ENCODE data around the gene IL1B.

DNA sequence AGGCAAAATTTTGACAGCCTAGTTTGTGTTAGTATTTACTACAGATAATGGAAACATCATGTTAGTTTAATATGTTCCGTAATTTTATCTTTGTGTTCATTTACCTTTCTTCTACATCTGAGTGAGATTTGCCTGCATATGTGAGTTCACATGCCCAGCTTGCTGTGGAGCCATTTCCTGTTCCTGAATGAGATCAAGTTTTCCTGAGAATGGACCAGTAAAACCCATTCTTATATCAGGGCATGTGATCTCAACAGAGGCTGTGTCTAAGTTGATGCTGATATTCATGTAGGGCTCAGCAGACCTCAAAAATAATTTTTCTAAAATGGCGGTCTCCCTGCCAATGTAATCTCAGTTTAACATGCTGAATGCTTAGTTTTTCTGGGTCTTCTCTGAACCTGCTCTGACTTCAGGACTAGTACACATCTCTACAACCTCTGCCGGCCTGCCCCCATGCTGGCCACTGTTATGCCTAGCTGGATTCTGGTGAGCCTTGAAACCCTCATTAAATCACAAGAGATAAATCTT is 53.3 kb downstream of the IL1B start:
- TF ChIP-seq POLR2A (IDR thresholded peaks at IDR 0.05) = no peak
- TF ChIP-seq, protein P1, sequence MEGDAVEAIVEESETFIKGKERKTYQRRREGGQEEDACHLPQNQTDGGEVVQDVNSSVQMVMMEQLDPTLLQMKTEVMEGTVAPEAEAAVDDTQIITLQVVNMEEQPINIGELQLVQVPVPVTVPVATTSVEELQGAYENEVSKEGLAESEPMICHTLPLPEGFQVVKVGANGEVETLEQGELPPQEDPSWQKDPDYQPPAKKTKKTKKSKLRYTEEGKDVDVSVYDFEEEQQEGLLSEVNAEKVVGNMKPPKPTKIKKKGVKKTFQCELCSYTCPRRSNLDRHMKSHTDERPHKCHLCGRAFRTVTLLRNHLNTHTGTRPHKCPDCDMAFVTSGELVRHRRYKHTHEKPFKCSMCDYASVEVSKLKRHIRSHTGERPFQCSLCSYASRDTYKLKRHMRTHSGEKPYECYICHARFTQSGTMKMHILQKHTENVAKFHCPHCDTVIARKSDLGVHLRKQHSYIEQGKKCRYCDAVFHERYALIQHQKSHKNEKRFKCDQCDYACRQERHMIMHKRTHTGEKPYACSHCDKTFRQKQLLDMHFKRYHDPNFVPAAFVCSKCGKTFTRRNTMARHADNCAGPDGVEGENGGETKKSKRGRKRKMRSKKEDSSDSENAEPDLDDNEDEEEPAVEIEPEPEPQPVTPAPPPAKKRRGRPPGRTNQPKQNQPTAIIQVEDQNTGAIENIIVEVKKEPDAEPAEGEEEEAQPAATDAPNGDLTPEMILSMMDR (IDR thresholded peaks at IDR 0.05) = no peak

Data from right lobe of liver (tissue), 4 donors.